ENCODE measurements around the gene ISOC2. TPM values are rescaled to one million over a fixed set of nuclear protein-coding genes. Genes with fewer than 3 reads are reported as not detected.

Gene ISOC2
- total and polyA plus RNA-seq, 3 experiments from 2014 or later: 32.0 to 38.8 (median 33.7) TPM

Other genes with a start within 250 kb of the ISOC2 start
- gene TMEM86B, start 232.9 kb downstream of the ISOC2 start, total RNA-seq: 10 to 100 TPM in 1 of 2 experiments, 1 to 10 TPM in 1; 8.5 to 10.3 TPM
- gene TMEM86B, start 232.9 kb downstream of the ISOC2 start, polyA plus RNA-seq: 2.9 TPM
- 100 to 1,000 TPM; 216 to 225 TPM for gene PPP6R1, start 202.6 kb downstream of the ISOC2 start, total RNA-seq
- 143 TPM for gene PPP6R1, start 202.6 kb downstream of the ISOC2 start, polyA plus RNA-seq
- 10 to 100 TPM; 82.9 to 84.1 TPM for gene HSPBP1, start 181.5 kb downstream of the ISOC2 start, total RNA-seq
- 46.4 TPM for gene HSPBP1, start 181.5 kb downstream of the ISOC2 start, polyA plus RNA-seq
- gene BRSK1, start 177.6 kb downstream of the ISOC2 start, total RNA-seq: 1 to 10 TPM; 4.1 to 5.7 TPM
- gene BRSK1, start 177.6 kb downstream of the ISOC2 start, polyA plus RNA-seq: 0.82 TPM
- gene TMEM150B, start 136.3 kb downstream of the ISOC2 start, total RNA-seq: under 1 TPM in 1 of 2 experiments, not detected in 1; 0.53 TPM
- not detected for gene TMEM150B, start 136.3 kb downstream of the ISOC2 start, polyA plus RNA-seq
- 10 to 100 TPM; 14.6 to 15.0 TPM for gene KMT5C, start 121.8 kb downstream of the ISOC2 start, total RNA-seq
- gene KMT5C, start 121.8 kb downstream of the ISOC2 start, polyA plus RNA-seq: 1.6 TPM
- gene COX6B2, start 106.9 kb downstream of the ISOC2 start, total RNA-seq: not detected
- not detected for gene COX6B2, start 106.9 kb downstream of the ISOC2 start, polyA plus RNA-seq
- not detected for gene GARIN5B, start 98.4 kb downstream of the ISOC2 start, total RNA-seq
- gene GARIN5B, start 98.4 kb downstream of the ISOC2 start, polyA plus RNA-seq: not detected
- under 1 TPM; 0.27 to 0.37 TPM for gene IL11, start 91.2 kb downstream of the ISOC2 start, total RNA-seq
- not detected for gene IL11, start 91.2 kb downstream of the ISOC2 start, polyA plus RNA-seq
- not detected for gene TMEM190, start 84.8 kb downstream of the ISOC2 start, total RNA-seq
- not detected for gene TMEM190, start 84.8 kb downstream of the ISOC2 start, polyA plus RNA-seq
- gene TMEM238, start 77.3 kb downstream of the ISOC2 start, total RNA-seq: 10 to 100 TPM; 13.3 to 14.1 TPM
- 1.9 TPM for gene TMEM238, start 77.3 kb downstream of the ISOC2 start, polyA plus RNA-seq
- 1,000 to 10,000 TPM; 2,376 to 2,381 TPM for gene RPL28, start 75.7 kb downstream of the ISOC2 start, total RNA-seq
- gene RPL28, start 75.7 kb downstream of the ISOC2 start, polyA plus RNA-seq: 615 TPM
- 100 to 1,000 TPM; 263 to 291 TPM for gene UBE2S, start 53.9 kb downstream of the ISOC2 start, total RNA-seq
- gene UBE2S, start 53.9 kb downstream of the ISOC2 start, polyA plus RNA-seq: 42.5 TPM
- not detected for gene SHISA7, start 18.3 kb downstream of the ISOC2 start, total RNA-seq
- gene SHISA7, start 18.3 kb downstream of the ISOC2 start, polyA plus RNA-seq: not detected
- gene C19orf85, start 3.1 kb upstream of the ISOC2 start, total RNA-seq: not detected
- gene C19orf85, start 3.1 kb upstream of the ISOC2 start, polyA plus RNA-seq: not detected
- gene ZNF628, start 15.0 kb upstream of the ISOC2 start, total RNA-seq: 1 to 10 TPM; 8.3 to 8.7 TPM
- 0.36 TPM for gene ZNF628, start 15.0 kb upstream of the ISOC2 start, polyA plus RNA-seq
- gene NAT14, start 23.5 kb upstream of the ISOC2 start, total RNA-seq: 10 to 100 TPM; 27.5 to 28.4 TPM
- 7.0 TPM for gene NAT14, start 23.5 kb upstream of the ISOC2 start, polyA plus RNA-seq
- 1 to 10 TPM in 1 of 2 experiments, under 1 TPM in 1; 0.35 to 1.2 TPM for gene SSC5D, start 26.8 kb upstream of the ISOC2 start, total RNA-seq
- not detected for gene SSC5D, start 26.8 kb upstream of the ISOC2 start, polyA plus RNA-seq
- gene SBK2, start 75.5 kb upstream of the ISOC2 start, total RNA-seq: not detected
- not detected for gene SBK2, start 75.5 kb upstream of the ISOC2 start, polyA plus RNA-seq
- gene SBK3, start 83.9 kb upstream of the ISOC2 start, total RNA-seq: not detected
- gene SBK3, start 83.9 kb upstream of the ISOC2 start, polyA plus RNA-seq: not detected
- gene ZNF579, start 119.2 kb upstream of the ISOC2 start, total RNA-seq: 1 to 10 TPM; 6.0 to 6.6 TPM
- gene ZNF579, start 119.2 kb upstream of the ISOC2 start, polyA plus RNA-seq: 0.35 TPM
- gene FIZ1, start 137.9 kb upstream of the ISOC2 start, total RNA-seq: 10 to 100 TPM; 23.9 to 25.8 TPM
- gene FIZ1, start 137.9 kb upstream of the ISOC2 start, polyA plus RNA-seq: 4.6 TPM
- gene ZNF524, start 138.6 kb upstream of the ISOC2 start, total RNA-seq: 10 to 100 TPM; 13.9 to 15.8 TPM
- gene ZNF524, start 138.6 kb upstream of the ISOC2 start, polyA plus RNA-seq: 35.9 TPM
- 10 to 100 TPM; 12.7 to 15.3 TPM for gene ZNF865, start 144.0 kb upstream of the ISOC2 start, total RNA-seq
- gene ZNF865, start 144.0 kb upstream of the ISOC2 start, polyA plus RNA-seq: 0.21 TPM
- 1 to 10 TPM; 2.6 to 2.9 TPM for gene ZNF784, start 162.9 kb upstream of the ISOC2 start, total RNA-seq
- 1.0 TPM for gene ZNF784, start 162.9 kb upstream of the ISOC2 start, polyA plus RNA-seq
- 10 to 100 TPM; 39.6 to 41.3 TPM for gene ZNF580, start 179.4 kb upstream of the ISOC2 start, total RNA-seq
- 15.2 TPM for gene ZNF580, start 179.4 kb upstream of the ISOC2 start, polyA plus RNA-seq
- gene ZNF581, start 182.0 kb upstream of the ISOC2 start, total RNA-seq: 10 to 100 TPM; 32.8 to 34.4 TPM
- gene ZNF581, start 182.0 kb upstream of the ISOC2 start, polyA plus RNA-seq: 23.4 TPM
- 1 to 10 TPM; 2.0 to 2.2 TPM for gene CCDC106, start 186.6 kb upstream of the ISOC2 start, total RNA-seq
- gene CCDC106, start 186.6 kb upstream of the ISOC2 start, polyA plus RNA-seq: 0.54 TPM
- gene U2AF2, start 193.4 kb upstream of the ISOC2 start, total RNA-seq: 100 to 1,000 TPM; 374 to 386 TPM
- 9.5 TPM for gene U2AF2, start 193.4 kb upstream of the ISOC2 start, polyA plus RNA-seq
- 10 to 100 TPM; 39.0 to 40.2 TPM for gene EPN1, start 213.6 kb upstream of the ISOC2 start, total RNA-seq
- 20.2 TPM for gene EPN1, start 213.6 kb upstream of the ISOC2 start, polyA plus RNA-seq